Measurements from ENCODE around the gene GNAI1. TPM values are rescaled to one million over a fixed set of nuclear protein-coding genes. Genes with fewer than 3 reads are reported as not detected.

GNAI1 gene
- total RNA-seq, 1 experiment from 2014 or later = 19.8 TPM

DNA sequence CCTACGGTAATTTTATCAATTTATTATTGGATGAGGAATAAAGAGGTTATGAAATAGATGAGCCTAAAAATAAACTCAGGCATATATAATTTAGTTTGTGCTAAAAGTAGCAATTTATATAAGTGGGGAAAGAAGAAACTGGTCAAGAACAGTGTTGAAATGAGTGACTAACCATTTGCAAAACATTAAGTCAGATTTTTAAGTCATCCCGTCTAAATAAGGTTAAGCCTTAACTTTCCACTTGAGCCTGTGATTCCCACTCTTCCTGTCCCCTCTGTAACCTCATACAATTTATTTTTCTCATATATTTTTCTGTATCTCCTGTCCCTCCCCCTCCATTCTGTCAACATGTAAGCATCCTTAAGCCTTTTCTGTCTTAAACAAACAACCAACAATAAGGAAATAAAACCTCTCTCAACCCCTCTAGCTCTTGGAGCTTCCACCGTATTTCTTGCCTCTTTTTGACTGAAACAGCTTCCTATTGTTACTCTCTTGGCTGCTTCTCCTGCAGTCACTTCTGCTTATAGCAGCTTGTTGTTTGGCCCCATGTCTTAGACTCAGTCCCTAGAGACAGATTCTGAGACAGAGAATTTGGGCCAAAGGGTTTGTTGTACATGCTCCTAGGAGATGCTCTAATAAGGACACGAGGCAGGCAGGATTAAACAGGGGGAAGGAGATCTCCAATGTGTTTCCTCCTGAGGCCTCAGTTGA, 109.7 kb downstream of the GNAI1 start:
- no peaks in the 10 kb centered on the region for H3K27me3 ChIP-seq (replicated peaks; ENCODE audit: insufficient read depth, low read depth, low read length, poor library complexity)
- ChIA-PET POLR2A (ENCODE audit: low non-redundant PET) (no interaction called here), CTCF (interaction anchor here (1.4 kb wide), 1 partner anchor 29 kb away, joined by 3 read pairs; no protein-coding TSS in a partner anchor)
- no peak overlapping the region for H3K27ac ChIP-seq (ENCODE audit: low read depth, low read length, poor library complexity, severe bottlenecking)
- no TSS peak for BruUV-seq (replicated peaks)
- H3K4me3 ChIP-seq (ENCODE audit: low read depth, low read length, poor library complexity, severe bottlenecking) = no peak overlapping the region
- intact Hi-C loops (cut with micrococcal nuclease; ENCODE audit: unreplicated experiment) = no loop called here
- H3K9me3 ChIP-seq (ENCODE audit: low read depth, low read length, poor library complexity, severe bottlenecking) = no peaks in the 10 kb centered on the region
- DNase-seq (ENCODE audit: low spot score) = no peak
- no peaks in the 10 kb centered on the region for H3K4me1 ChIP-seq (ENCODE audit: insufficient read depth, low read length, poor library complexity, severe bottlenecking)
- H3K36me3 ChIP-seq (ENCODE audit: insufficient read depth, low read length, poor library complexity, severe bottlenecking) = no peaks in the 10 kb centered on the region
- TF ChIP-seq EZH2 (IDR thresholded peaks at IDR 0.05; ENCODE audit: borderline replicate concordance, low read depth, low read length, poor library complexity, severe bottlenecking) = no peak
- TF ChIP-seq, protein P1, sequence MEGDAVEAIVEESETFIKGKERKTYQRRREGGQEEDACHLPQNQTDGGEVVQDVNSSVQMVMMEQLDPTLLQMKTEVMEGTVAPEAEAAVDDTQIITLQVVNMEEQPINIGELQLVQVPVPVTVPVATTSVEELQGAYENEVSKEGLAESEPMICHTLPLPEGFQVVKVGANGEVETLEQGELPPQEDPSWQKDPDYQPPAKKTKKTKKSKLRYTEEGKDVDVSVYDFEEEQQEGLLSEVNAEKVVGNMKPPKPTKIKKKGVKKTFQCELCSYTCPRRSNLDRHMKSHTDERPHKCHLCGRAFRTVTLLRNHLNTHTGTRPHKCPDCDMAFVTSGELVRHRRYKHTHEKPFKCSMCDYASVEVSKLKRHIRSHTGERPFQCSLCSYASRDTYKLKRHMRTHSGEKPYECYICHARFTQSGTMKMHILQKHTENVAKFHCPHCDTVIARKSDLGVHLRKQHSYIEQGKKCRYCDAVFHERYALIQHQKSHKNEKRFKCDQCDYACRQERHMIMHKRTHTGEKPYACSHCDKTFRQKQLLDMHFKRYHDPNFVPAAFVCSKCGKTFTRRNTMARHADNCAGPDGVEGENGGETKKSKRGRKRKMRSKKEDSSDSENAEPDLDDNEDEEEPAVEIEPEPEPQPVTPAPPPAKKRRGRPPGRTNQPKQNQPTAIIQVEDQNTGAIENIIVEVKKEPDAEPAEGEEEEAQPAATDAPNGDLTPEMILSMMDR (conservative IDR thresholded peaks at IDR 0.05; ENCODE audit: low read depth, low read length) = no peak

DNA sequence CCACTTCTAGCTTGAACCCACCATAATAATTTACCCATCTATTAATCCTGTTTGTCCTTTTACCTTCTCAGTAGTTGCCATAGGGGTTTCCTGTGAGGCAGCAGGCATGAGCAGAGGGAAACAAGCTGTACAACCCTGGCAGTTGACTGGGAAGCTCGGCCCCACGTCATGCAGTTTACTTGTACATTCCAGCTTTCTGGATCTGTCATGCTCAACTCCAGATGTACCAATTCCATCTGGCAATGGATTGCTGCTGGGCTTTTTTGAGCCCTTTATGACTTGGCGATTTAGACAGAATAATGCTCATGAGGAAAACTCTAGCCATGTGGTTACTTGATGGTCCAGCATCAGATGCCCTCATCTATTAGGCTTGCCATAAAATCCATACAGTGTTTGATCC, 112.5 kb downstream of the GNAI1 start:
- ChIA-PET POLR2A (ENCODE audit: low non-redundant PET) (no interaction called here), CTCF (no interaction called here)

GRCh38 chr7:80247891-80248290, 113.3 kb downstream of the GNAI1 start:
- intact Hi-C loops (cut with micrococcal nuclease; ENCODE audit: unreplicated experiment) = no loop called here
- no TSS peak for BruUV-seq (replicated peaks)

More for the DNA sequence above, 112.5 kb downstream of the GNAI1 start:
- Histone ChIP-seq H3K4me1 (ENCODE audit: insufficient read depth, low read length, poor library complexity, severe bottlenecking) (no peaks in the 10 kb centered on the region), H3K27me3 (replicated peaks; ENCODE audit: insufficient read depth, low read depth, low read length, poor library complexity) (no peaks in the 10 kb centered on the region), H3K27ac (ENCODE audit: low read depth, low read length, poor library complexity, severe bottlenecking) (no peak overlapping the region), H3K4me3 (ENCODE audit: low read depth, low read length, poor library complexity, severe bottlenecking) (no peak overlapping the region), H3K9me3 (ENCODE audit: low read depth, low read length, poor library complexity, severe bottlenecking) (no peaks in the 10 kb centered on the region), H3K36me3 (ENCODE audit: insufficient read depth, low read length, poor library complexity, severe bottlenecking) (no peaks in the 10 kb centered on the region)
- TF ChIP-seq, protein P1 (conservative IDR thresholded peaks at IDR 0.05; ENCODE audit: low read depth, low read length) = no peak
- TF ChIP-seq EZH2 (IDR thresholded peaks at IDR 0.05; ENCODE audit: borderline replicate concordance, low read depth, low read length, poor library complexity, severe bottlenecking) = no peak
- intact Hi-C loops (cut with micrococcal nuclease; ENCODE audit: unreplicated experiment) = no loop called here
- BruUV-seq (replicated peaks) = no TSS peak
- no peak for DNase-seq (ENCODE audit: low spot score)

More at GRCh38 chr7:80247891-80248290, 113.3 kb downstream of the GNAI1 start:
- DNase-seq (ENCODE audit: low spot score) = no peak
- no peaks in the 10 kb centered on the region for H3K27me3 ChIP-seq (replicated peaks; ENCODE audit: insufficient read depth, low read depth, low read length, poor library complexity)
- H3K4me3 ChIP-seq (ENCODE audit: low read depth, low read length, poor library complexity, severe bottlenecking) = no peak overlapping the region
- H3K36me3 ChIP-seq (ENCODE audit: insufficient read depth, low read length, poor library complexity, severe bottlenecking) = no peaks in the 10 kb centered on the region
- no peaks in the 10 kb centered on the region for H3K9me3 ChIP-seq (ENCODE audit: low read depth, low read length, poor library complexity, severe bottlenecking)
- ChIA-PET CTCF (no interaction called here), POLR2A (ENCODE audit: low non-redundant PET) (no interaction called here)
- TF ChIP-seq, protein P1 (conservative IDR thresholded peaks at IDR 0.05; ENCODE audit: low read depth, low read length) = no peak
- TF ChIP-seq EZH2 (IDR thresholded peaks at IDR 0.05; ENCODE audit: borderline replicate concordance, low read depth, low read length, poor library complexity, severe bottlenecking) = no peak
- no peak overlapping the region for H3K27ac ChIP-seq (ENCODE audit: low read depth, low read length, poor library complexity, severe bottlenecking)
- H3K4me1 ChIP-seq (ENCODE audit: insufficient read depth, low read length, poor library complexity, severe bottlenecking) = no peaks in the 10 kb centered on the region

Measured in A673 (cell line).